OCI-LY3 (cell line): ENCODE results near the gene FKBP2.
A peak's percentile ranks its signal among the peaks of the same experiment; 100 is the strongest.
"Not testable (repeated sequence)": the region's sequence is repeated elsewhere in the genome, so short reads cannot be mapped to it uniquely, and the experiment has no call there.

ENCODE experiments used
- H2AFZ ChIP-seq: fragments of 200-600, 300-600 bp; shearing (Covaris generic); 2 replicates; pipeline ENCODE4 v1.6.0; 2014; ENCODE audit warnings: antibody characterized with exemption, low read depth, low read length
- H3K27ac ChIP-seq: fragments of 200-600, 300-600 bp; sonication (generic); 2 replicates; pipeline ENCODE4 v1.5.1; 2014; ENCODE audit warnings: mild to moderate bottlenecking, low read length, moderate library complexity, mixed read lengths
- H3K27me3 ChIP-seq: fragments of 200-600, 300-600 bp; sonication (generic); 2 replicates; pipeline ENCODE4 v1.6.1; 2014; ENCODE audit warnings: low read depth, low read length, mixed read lengths
- H3K36me3 ChIP-seq: fragments of 200-600, 300-600 bp; sonication (generic); replicated peaks from 2 replicates; pipeline ENCODE3; 2014; ENCODE audit warnings: low read depth, low read length, mixed read lengths
- H3K4me1 ChIP-seq: fragments of 300-600, 200-600 bp; sonication (generic); 2 replicates; pipeline ENCODE4 v1.6.1; 2014; ENCODE audit warnings: low read length, mixed read lengths
- H3K4me2 ChIP-seq: fragments of 200-600, 300-600 bp; sonication (generic); 2 replicates; pipeline ENCODE4 v1.6.1; 2014; ENCODE audit warnings: low read length, mixed read lengths
- H3K4me3 ChIP-seq: fragments of 300-600, 200-600 bp; sonication (generic); 2 replicates; pipeline ENCODE4 v1.5.1; 2014; ENCODE audit warnings: antibody characterized with exemption, mild to moderate bottlenecking, low read length, moderate library complexity
- H3K79me2 ChIP-seq: fragments of 300-600, 200-600 bp; shearing (Covaris generic); 2 replicates; pipeline ENCODE4 v1.6.1; 2014; ENCODE audit warnings: mild to moderate bottlenecking, low read length, mixed read lengths
- H3K9ac ChIP-seq: fragments of 300-600, 200-600 bp; shearing (Covaris generic); 2 replicates; pipeline ENCODE4 v1.6.0; 2014; ENCODE audit warnings: mild to moderate bottlenecking, low read length, moderate library complexity
- H3K9me3 ChIP-seq: fragments of 200-600, 300-600 bp; shearing (Covaris generic); 2 replicates; pipeline ENCODE4 v1.6.1; 2014; ENCODE audit warnings: low read length, mixed read lengths; ENCODE audit not compliant: insufficient read depth
- H4K20me1 ChIP-seq: fragments of 200-600, 300-600 bp; sonication (generic); 2 replicates; pipeline ENCODE4 v1.6.1; 2016; ENCODE audit warnings: low read length, mixed read lengths; ENCODE audit not compliant: insufficient read depth
- CTCF ChIP-seq: fragments of 200-600, 300-600 bp; sonication (generic); IDR thresholded peaks from 2 replicates; pipeline ENCODE4 v1.5.1; 2014; ENCODE audit warnings: antibody characterized with exemption, low read length, low read depth
- EZH2phosphoT487 ChIP-seq: fragments of 200-600 bp; shearing (Covaris generic); IDR thresholded peaks from 2 replicates; pipeline ENCODE4 v1.6.1; 2018; ENCODE audit warnings: antibody characterized with exemption, mixed run types, low read depth

The FKBP2 gene

GRCh38 chr11:64245401-64245796, 4.5 kb downstream of the FKBP2 start:
- Histone ChIP-seq H3K79me2 (peaks cover 57% of the 10 kb centered on the region), H3K4me1 (peaks cover 36% of the 10 kb centered on the region), H2AFZ (no peak overlapping the region)

GRCh38 chr11:64245797-64246620, 5.1 kb downstream of the FKBP2 start:
- H3K36me3 ChIP-seq: peaks cover 19% of the 10 kb centered on the region
- 0 out of 2 replicates have a peak, but pooled peaks cover 3% of the 10 kb centered on the region for H4K20me1 ChIP-seq
- no peaks in the 10 kb centered on the region for H3K9me3 ChIP-seq
- H3K4me1 ChIP-seq: peaks cover 39% of the 10 kb centered on the region
- H2AFZ ChIP-seq: no peak overlapping the region
- peak overlapping the region; percentile 87 for H3K4me2 ChIP-seq
- TF ChIP-seq CTCF (no peak), EZH2phosphoT487 (no peak)
- H3K27ac ChIP-seq: peak overlapping the region; percentile 78
- no peaks in the 10 kb centered on the region for H3K27me3 ChIP-seq
- H3K79me2 ChIP-seq: peaks cover 55% of the 10 kb centered on the region
- peak overlapping the region; percentile 97 for H3K4me3 ChIP-seq
- peak overlapping the region; percentile 100 for H3K9ac ChIP-seq

More at GRCh38 chr11:64245401-64245796, 4.5 kb downstream of the FKBP2 start:
- Histone ChIP-seq H3K27ac (peak overlapping the region; percentile 78), H3K4me2 (peak overlapping the region; percentile 87), H3K9ac (peak overlapping the region; percentile 100), H4K20me1 (0 out of 2 replicates have a peak, but pooled peaks cover 3% of the 10 kb centered on the region), H3K9me3 (no peaks in the 10 kb centered on the region), H3K36me3 (peaks cover 19% of the 10 kb centered on the region), H3K4me3 (peak overlapping the region; percentile 97), H3K27me3 (no peaks in the 10 kb centered on the region)
- no peak for TF ChIP-seq EZH2phosphoT487
- TF ChIP-seq CTCF: no peak

GRCh38 chr11:64246621-64246870, 5.7 kb downstream of the FKBP2 start:
- H3K4me3 ChIP-seq: peak overlapping the region; percentile 97
- peaks cover 19% of the 10 kb centered on the region for H3K36me3 ChIP-seq
- peak overlapping the region; percentile 78; the same call in 1 of the 2 replicates for H3K27ac ChIP-seq
- H3K4me1 ChIP-seq: peaks cover 39% of the 10 kb centered on the region
- H3K4me2 ChIP-seq: peak overlapping the region; percentile 87; the same call in 1 of the 2 replicates
- H3K27me3 ChIP-seq, H2AFZ ChIP-seq, H4K20me1 ChIP-seq, H3K9me3 ChIP-seq: not testable (repeated sequence)
- H3K79me2 ChIP-seq: peaks cover 55% of the 10 kb centered on the region
- H3K9ac ChIP-seq: peak overlapping the region; percentile 100; the same call in 1 of the 2 replicates

GRCh38 chr11:64246871-64247728, 6.2 kb downstream of the FKBP2 start, which contains the start of gene PPP1R14B:
Gene PPP1R14B (minus strand): TSS chr11:64246943. CDS start chr11:64246673, 270 bp downstream.
- Histone ChIP-seq H3K27me3 (no peaks in the 10 kb centered on the region), H3K79me2 (peaks cover 55% of the 10 kb centered on the region), H3K4me1 (peaks cover 39% of the 10 kb centered on the region), H4K20me1 (0 out of 2 replicates have a peak, but pooled peaks cover 3% of the 10 kb centered on the region), H3K4me3 (peak within 1 kb of the TSS; percentile 97), H3K4me2 (peak within 1 kb of the TSS; percentile 98), H3K9me3 (no peaks in the 10 kb centered on the region), H3K36me3 (peaks cover 19% of the 10 kb centered on the region), H3K27ac (peak within 1 kb of the TSS; percentile 78), H2AFZ (peak within 1 kb of the TSS; percentile 66), H3K9ac (peak within 1 kb of the TSS; percentile 100)
- TF ChIP-seq CTCF (no peak), EZH2phosphoT487 (no peak)
